Activated CD8-positive, alpha-beta memory T cell treated with anti-CD3 and anti-CD28 coated beads for 1 hour (primary cell): Measurements from ENCODE around the gene PCDHB12.
"Not testable (repeated sequence)": the region's sequence is repeated elsewhere in the genome, so short reads cannot be mapped to it uniquely, and the experiment has no call there.

ENCODE experiments used
- DNase-seq, 2 donors: peaks; one replicate each; pipeline ENCODE4 v3.0.0-alpha.2; 2020; ENCODE audit warnings: low read depth in 1 of 2; ENCODE audit errors: extremely low read depth in 1 of 2

PCDHB12 gene

DNA sequence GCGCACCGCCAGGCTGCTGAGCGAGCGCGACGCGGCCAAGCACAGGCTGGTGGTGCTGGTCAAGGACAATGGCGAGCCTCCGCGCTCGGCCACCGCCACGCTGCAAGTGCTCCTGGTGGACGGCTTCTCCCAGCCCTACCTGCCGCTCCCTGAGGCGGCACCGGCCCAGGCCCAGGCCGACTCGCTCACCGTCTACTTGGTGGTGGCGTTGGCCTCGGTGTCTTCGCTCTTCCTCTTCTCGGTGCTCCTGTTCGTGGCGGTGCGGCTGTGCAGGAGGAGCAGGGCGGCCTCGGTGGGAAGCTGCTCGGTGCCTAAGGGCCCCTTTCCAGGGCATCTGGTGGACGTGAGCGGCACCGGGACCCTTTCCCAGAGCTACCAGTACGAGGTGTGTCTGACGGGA, 6.9 kb upstream of the PCDHB12 start:
- not testable (repeated sequence) for DNase-seq

GRCh38 chr5:141210281-141210680, 1.8 kb downstream of the PCDHB12 start:
- not testable (repeated sequence) for DNase-seq

- not testable (repeated sequence) for DNase-seq
Observed at GRCh38 chr5:141210849-141211248, 2.3 kb downstream of the PCDHB12 start.

DNA sequence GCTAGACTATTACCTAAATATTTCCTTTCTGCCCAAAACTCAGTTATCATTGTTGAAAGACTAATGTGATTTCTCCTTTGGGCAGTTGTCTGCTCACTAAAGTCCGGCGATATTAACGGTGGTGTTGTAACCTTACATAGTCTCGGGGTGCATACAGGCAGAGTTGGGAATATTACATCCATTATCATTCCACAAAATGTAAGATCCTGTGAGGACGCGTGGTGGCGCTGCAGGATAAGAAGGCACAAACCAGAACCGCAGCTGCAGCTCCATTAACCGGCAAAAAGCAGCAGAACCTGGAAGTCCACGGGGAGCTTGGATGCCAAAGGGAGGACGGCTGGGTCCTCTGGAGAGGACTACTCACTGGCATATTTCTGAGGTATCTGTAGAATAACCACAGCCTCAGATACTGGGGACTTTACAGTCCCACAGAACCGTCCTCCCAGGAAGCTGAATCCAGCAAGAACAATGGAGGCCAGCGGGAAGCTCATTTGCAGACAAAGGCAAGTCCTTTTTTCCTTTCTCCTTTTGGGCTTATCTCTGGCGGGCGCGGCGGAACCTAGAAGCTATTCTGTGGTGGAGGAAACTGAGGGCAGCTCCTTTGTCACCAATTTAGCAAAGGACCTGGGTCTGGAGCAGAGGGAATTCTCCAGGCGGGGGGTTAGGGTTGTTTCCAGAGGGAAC, 5.3 kb downstream of the PCDHB12 start, which contains the start of gene PCDHB13:
Gene PCDHB13, plus strand, starts transcription at position 264 of the 684 bp plus-strand sequence. Its CDS starts 205 bp downstream, at position 469.
- DNase-seq = not testable (repeated sequence)

DNA sequence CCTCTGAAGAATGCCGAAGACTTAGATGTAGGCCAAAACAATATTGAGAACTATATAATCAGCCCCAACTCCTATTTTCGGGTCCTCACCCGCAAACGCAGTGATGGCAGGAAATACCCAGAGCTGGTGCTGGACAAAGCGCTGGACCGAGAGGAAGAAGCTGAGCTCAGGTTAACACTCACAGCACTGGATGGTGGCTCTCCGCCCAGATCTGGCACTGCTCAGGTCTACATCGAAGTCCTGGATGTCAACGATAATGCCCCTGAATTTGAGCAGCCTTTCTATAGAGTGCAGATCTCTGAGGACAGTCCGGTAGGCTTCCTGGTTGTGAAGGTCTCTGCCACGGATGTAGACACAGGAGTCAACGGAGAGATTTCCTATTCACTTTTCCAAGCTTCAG, 6.1 kb downstream of the PCDHB12 start:
- DNase-seq = not testable (repeated sequence)

DNA sequence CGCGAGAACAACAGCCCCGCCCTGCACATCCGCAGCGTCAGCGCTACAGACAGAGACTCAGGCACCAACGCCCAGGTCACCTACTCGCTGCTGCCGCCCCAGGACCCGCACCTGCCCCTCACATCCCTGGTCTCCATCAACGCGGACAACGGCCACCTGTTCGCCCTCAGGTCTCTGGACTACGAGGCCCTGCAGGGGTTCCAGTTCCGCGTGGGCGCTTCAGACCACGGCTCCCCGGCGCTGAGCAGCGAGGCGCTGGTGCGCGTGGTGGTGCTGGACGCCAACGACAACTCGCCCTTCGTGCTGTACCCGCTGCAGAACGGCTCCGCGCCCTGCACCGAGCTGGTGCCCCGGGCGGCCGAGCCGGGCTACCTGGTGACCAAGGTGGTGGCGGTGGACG, 7.0 kb downstream of the PCDHB12 start:
- DNase-seq = not testable (repeated sequence)

DNA sequence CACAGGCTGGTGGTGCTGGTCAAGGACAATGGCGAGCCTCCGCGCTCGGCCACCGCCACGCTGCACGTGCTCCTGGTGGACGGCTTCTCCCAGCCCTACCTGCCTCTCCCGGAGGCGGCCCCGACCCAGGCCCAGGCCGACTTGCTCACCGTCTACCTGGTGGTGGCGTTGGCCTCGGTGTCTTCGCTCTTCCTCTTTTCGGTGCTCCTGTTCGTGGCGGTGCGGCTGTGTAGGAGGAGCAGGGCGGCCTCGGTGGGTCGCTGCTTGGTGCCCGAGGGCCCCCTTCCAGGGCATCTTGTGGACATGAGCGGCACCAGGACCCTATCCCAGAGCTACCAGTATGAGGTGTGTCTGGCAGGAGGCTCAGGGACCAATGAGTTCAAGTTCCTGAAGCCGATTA, 7.5 kb downstream of the PCDHB12 start:
- not testable (repeated sequence) for DNase-seq

GRCh38 chr5:141223112-141223783, 14.7 kb downstream of the PCDHB12 start, which contains the start of gene PCDHB14:
Gene PCDHB14, plus strand, starts transcription at chr5:141223343. Its CDS starts 163 bp downstream, at chr5:141223506.
- no peak for DNase-seq

DNA sequence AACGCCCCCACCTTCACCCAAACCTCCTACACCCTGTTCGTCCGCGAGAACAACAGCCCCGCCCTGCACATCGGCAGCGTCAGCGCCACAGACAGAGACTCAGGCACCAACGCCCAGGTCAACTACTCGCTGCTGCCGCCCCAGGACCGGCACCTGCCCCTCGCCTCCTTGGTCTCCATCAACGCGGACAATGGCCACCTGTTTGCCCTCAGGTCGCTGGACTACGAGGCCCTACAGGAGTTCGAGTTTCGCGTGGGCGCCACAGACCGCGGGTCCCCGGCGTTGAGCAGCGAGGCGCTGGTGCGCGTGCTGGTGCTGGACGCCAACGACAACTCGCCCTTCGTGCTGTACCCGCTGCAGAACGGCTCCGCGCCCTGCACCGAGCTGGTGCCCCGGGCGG, 16.3 kb downstream of the PCDHB12 start:
- not testable (repeated sequence) for DNase-seq

DNA sequence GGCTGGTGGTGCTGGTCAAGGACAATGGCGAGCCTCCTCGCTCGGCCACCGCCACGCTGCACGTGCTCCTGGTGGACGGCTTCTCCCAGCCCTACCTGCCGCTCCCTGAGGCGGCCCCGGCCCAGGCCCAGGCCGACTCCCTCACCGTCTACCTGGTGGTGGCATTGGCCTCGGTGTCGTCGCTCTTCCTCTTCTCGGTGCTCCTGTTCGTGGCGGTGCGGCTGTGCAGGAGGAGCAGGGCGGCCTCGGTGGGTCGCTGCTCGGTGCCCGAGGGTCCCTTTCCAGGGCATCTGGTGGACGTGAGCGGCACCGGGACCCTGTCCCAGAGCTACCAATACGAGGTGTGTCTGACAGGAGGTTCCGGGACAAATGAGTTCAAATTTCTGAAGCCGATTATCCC, 16.9 kb downstream of the PCDHB12 start:
- DNase-seq = not testable (repeated sequence)

DNA sequence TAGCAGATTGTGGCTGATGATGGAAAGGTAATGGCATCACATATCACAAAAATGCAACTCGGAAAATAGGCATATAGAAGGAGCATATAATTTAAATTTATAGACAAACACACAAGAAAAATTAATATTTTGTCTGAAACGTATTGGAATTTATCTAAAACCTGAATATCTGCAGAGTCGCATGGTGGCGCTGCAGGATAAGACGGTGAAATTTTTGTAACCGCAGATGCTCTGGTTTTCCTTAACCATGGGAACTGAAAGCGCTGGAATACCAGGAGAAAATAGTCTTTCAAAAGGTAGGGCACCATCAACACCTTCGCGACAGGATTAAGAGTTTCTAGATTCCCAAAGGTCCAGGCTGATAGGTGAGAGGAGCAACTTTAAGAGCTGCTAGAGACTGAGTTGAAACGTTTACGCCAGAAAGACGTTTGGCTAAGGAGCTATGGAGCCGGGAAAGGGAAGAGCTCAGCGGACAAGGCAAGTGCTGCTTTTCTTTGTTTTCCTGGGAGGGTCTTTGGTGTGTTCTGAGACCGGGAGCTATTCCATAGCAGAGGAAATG, 25.7 kb downstream of the PCDHB12 start:
- no peak for DNase-seq

- DNase-seq = not testable (repeated sequence)
Observed at GRCh38 chr5:141235922-141236321, 27.4 kb downstream of the PCDHB12 start.

DNA sequence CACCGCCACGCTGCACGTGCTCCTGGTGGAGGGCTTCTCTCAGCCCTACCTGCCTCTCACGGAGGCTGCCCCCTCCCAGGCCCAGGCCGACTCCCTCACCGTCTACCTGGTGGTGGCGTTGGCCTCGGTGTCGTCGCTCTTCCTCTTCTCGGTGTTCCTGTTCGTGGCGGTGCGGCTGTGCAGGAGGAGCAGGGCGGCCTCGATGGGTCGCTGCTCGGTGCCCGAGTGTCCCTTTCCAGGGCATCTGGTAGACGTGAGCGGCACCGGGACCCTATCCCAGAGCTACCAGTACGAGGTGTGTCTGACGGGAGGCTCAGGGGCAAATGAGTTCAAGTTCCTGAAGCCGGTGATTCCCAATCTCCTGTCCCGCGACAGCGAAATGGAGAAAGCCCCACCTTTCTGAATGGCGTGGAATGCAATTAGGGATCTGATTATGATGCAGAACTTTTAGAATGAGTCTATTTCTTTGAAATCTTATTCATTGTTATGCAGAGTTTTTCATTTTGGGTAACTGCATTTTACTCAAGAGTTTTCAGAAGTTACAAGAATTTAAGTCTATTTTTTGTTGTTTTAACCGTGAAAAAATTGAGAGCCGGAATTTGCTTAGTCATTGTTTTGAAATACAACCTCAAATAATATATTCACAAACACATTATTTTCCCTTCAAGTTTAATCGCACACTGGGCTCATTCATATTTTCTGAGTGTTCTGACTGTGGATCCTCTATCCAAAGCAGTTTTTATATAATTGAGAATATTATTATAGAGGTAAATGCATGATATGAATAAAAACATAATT, 28.2 kb downstream of the PCDHB12 start:
- DNase-seq = no peak

- DNase-seq = no peak
Observed at GRCh38 chr5:141241496-141241895, 33.0 kb downstream of the PCDHB12 start.

GRCh38 chr5:141245250-141245717, 36.8 kb downstream of the PCDHB12 start, which contains the start of gene PCDHB15:
Gene PCDHB15, plus strand, starts transcription at chr5:141245395. Its CDS starts 184 bp downstream, at chr5:141245579.
- DNase-seq = no peak

DNA sequence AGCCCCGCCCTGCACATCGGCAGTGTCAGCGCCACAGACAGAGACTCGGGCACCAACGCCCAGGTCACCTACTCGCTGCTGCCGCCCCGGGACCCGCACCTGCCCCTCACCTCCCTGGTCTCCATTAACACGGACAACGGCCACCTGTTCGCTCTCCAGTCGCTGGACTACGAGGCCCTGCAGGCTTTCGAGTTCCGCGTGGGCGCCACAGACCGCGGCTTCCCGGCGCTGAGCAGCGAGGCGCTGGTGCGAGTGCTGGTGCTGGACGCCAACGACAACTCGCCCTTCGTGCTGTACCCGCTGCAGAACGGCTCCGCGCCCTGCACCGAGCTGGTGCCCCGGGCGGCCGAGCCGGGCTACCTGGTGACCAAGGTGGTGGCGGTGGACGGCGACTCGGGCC, 38.5 kb downstream of the PCDHB12 start:
- not testable (repeated sequence) for DNase-seq

GRCh38 chr5:141247434-141247833, 38.9 kb downstream of the PCDHB12 start:
- not testable (repeated sequence) for DNase-seq

DNA sequence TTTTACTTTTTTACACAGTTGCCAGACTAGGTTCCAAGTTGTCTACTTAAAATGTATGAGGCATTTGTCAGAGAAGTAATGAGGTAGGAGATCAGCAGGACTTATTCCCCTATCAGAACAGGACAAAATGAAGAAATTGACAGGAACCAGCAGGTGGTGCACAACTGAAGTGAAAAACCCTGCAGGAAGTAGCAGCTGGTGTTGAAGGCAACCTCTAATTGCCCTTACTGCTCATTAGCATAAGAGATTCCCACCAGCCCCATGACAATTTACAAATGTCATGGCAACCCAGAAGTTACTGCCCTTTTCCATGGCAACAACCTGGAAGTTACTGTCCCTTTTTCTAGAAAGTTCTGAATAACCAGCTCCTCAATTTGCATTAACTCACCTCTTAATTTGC, 42.1 kb downstream of the PCDHB12 start:
- DNase-seq = no peak

GRCh38 chr5:141258464-141258863, 49.9 kb downstream of the PCDHB12 start:
- no peak for DNase-seq

- no peak for DNase-seq
Observed at GRCh38 chr5:141258948-141259347, 50.4 kb downstream of the PCDHB12 start.
